ENCODE data around the gene NATD1. TPM values are rescaled to one million over a fixed set of nuclear protein-coding genes. Genes with fewer than 3 reads are reported as not detected.
A peak's percentile ranks its signal among the peaks of the same experiment; 100 is the strongest.

NATD1 gene
- total RNA-seq, 1 donor from 2014 or later: 1.7 TPM

DNA sequence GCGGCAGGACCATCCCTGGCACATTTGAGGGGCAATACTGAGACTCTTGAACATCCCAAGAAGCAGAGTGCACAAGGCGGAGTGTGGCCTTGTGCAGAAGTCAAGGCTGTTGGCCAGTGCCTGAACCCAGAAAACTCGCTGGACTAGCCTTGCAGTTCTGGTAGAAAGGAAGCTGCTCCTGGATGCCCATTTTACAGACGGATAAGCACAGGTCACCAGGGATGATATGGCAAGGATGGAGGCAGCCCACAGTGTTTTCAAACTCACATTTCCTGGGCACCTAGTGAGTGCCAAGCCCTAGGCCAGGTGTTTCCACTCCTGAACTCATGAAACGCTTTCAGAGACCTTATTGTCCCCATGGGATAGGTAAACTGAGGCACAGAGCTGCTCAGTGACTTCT is 29.6 kb upstream of the NATD1 start:
- Mint-ChIP-seq H3K4me3 (peak overlapping the region; percentile 48), H3K27ac (no peak overlapping the region), H3K9me3 (no peaks in the 10 kb centered on the region), H3K36me3 (ENCODE audit: low read depth) (peaks cover 9% of the 10 kb centered on the region), H3K27me3 (no peaks in the 10 kb centered on the region), H3K4me1 (peaks cover 73% of the 10 kb centered on the region)
- ChIA-PET POLR2A (no interaction called here), CTCF (interaction anchor here (1.0 kb wide), 1 partner anchor 240 kb away, joined by 3 read pairs; the partner anchor contains the start of gene USP22)
- ATAC-seq (ENCODE audit: low read depth): no peak
- no peak for DNase-seq
- TF ChIP-seq CTCF (IDR thresholded peaks at IDR 0.05): no peak
- intact Hi-C loops (cut with micrococcal nuclease): loop anchor here (10.0 kb wide), 2 partner anchors 1308 to 1908 kb away; partner anchors contain the start of genes AKAP10 and MAPK7

DNA sequence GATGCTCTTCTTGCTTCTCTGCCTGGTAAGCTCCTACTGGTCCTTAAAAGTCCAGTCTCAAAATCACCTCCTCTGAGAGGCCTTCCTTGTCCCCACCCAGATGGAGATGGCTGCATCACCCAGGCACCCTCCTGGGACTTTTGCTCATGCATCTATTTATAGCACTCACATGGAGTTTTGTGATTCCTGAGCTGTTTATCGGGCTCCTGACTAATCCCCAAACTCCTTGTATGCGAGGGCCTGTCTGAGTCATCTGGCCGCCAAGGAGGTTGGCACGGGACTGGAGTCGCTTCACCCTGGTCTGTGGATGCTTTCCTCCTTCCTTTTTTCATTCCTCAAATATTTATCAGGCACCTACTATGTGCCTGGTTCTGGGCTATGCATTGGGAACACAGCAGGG is 29.0 kb upstream of the NATD1 start:
- TF ChIP-seq CTCF (IDR thresholded peaks at IDR 0.05): no peak
- Mint-ChIP-seq H3K4me3 (peak overlapping the region; percentile 48), H3K27ac (no peak overlapping the region), H3K4me1 (peaks cover 69% of the 10 kb centered on the region), H3K9me3 (no peaks in the 10 kb centered on the region), H3K27me3 (no peaks in the 10 kb centered on the region), H3K36me3 (ENCODE audit: low read depth) (peaks cover 6% of the 10 kb centered on the region)
- ChIA-PET CTCF (interaction anchor here (1.0 to 7.8 kb wide), 2 partner anchors 232 to 239 kb away, joined by 3 to 81 read pairs; partner anchors contain the start of gene USP22), POLR2A (no interaction called here)
- no peak for DNase-seq
- no peak for ATAC-seq (ENCODE audit: low read depth)
- intact Hi-C loops (cut with micrococcal nuclease): loop anchor here (10.0 kb wide), 2 partner anchors 1307 to 1907 kb away; partner anchors contain the start of genes AKAP10 and MAPK7

DNA sequence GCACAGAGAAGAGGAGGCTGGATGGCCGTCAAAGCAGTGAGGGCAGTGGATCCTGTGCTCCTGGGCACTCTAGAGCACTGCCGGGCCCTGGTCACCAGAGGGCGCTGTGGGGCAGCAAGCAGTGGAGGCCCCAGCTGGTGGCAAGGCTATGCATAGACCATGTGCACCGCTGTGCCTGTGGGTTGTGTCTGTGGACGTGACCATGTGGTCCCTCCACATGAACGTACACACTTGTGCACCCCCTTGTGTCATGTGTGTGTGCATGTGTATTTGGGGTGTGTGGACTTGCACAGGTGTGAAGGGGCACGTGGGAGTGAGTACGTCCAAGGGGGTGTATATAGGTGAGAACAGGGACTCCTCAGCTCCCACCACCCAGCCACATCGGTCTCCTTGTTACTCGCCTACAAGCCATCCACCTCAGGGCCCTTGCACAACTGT is 26.9 kb upstream of the NATD1 start:
- Mint-ChIP-seq H3K27ac (no peak overlapping the region), H3K4me1 (peaks cover 58% of the 10 kb centered on the region), H3K27me3 (no peaks in the 10 kb centered on the region), H3K4me3 (peak overlapping the region; percentile 60), H3K36me3 (ENCODE audit: low read depth) (peaks cover 2% of the 10 kb centered on the region), H3K9me3 (no peaks in the 10 kb centered on the region)
- DNase-seq (peak; percentile 87), ATAC-seq (ENCODE audit: low read depth) (peak; percentile 35)
- ChIA-PET POLR2A (interaction anchor here (0.5 to 2.0 kb wide), 4 partner anchors 8 to 440 kb away, joined by 3 to 11 read pairs (median 6); partner anchors contain the start of gene USP22), CTCF (interaction anchor here (0.7 to 7.8 kb wide), 10 partner anchors 9 to 234 kb away, joined by 3 to 81 read pairs (median 5); no protein-coding TSS in a partner anchor)
- intact Hi-C loops (cut with micrococcal nuclease): loop anchor here (1.0 to 10.0 kb wide), 8 partner anchors 8 to 1905 kb away; partner anchors contain the start of genes AKAP10, KCNJ12 and MAPK7
- TF ChIP-seq CTCF (IDR thresholded peaks at IDR 0.05): peak; percentile 81

- H3K27ac Mint-ChIP-seq: no peak overlapping the region
- intact Hi-C loops (cut with micrococcal nuclease): no loop called here
- peaks cover 60% of the 10 kb centered on the region for H3K4me1 Mint-ChIP-seq
Observed at GRCh38 chr17:21279582-21279981, 26.4 kb upstream of the NATD1 start.

More at GRCh38 chr17:21279582-21279981, 26.4 kb upstream of the NATD1 start:
- H3K36me3 Mint-ChIP-seq (ENCODE audit: low read depth): no peaks in the 10 kb centered on the region
- no peaks in the 10 kb centered on the region for H3K27me3 Mint-ChIP-seq
- ATAC-seq (ENCODE audit: low read depth) (no peak), DNase-seq (no peak)
- POLR2A ChIA-PET: interaction anchor here (1.9 to 2.0 kb wide), 2 partner anchors 9 to 236 kb away, joined by 6 to 11 read pairs; partner anchors contain the start of gene USP22
- no peak for TF ChIP-seq CTCF (IDR thresholded peaks at IDR 0.05)
- peak overlapping the region; percentile 39 for H3K4me3 Mint-ChIP-seq
- H3K9me3 Mint-ChIP-seq: no peaks in the 10 kb centered on the region
- CTCF ChIA-PET: interaction anchor here (1.0 to 7.8 kb wide), 9 partner anchors 9 to 234 kb away, joined by 3 to 81 read pairs (median 5); no protein-coding TSS in a partner anchor
